Neuronal stem cell (in vitro differentiated cells): ENCODE results near the gene SORCS2.
A peak's percentile ranks its signal among the peaks of the same experiment; 100 is the strongest.

ENCODE experiments used
- DNase-seq: peaks from one replicate; pipeline ENCODE4 v3.0.0-alpha.2; 2013; ENCODE audit warnings: low spot score
- H2AFZ ChIP-seq: one replicate; pipeline ENCODE4 v1.6.1; 2013; ENCODE audit warnings: mild to moderate bottlenecking, low read length, inconsistent platforms
- H2AK5ac ChIP-seq: 2 replicates; pipeline ENCODE4 v1.6.1; 2013; ENCODE audit warnings: low read depth, mild to moderate bottlenecking, inconsistent platforms, low read length, moderate library complexity, mixed read lengths
- H2BK120ac ChIP-seq: 2 replicates; pipeline ENCODE4 v1.6.1; 2013; ENCODE audit warnings: low read depth, mild to moderate bottlenecking, inconsistent platforms, low read length, moderate library complexity, mixed read lengths
- H2BK12ac ChIP-seq: one replicate; pipeline ENCODE4 v1.6.1; 2013; ENCODE audit warnings: low read length, inconsistent platforms
- H2BK15ac ChIP-seq: 2 replicates; pipeline ENCODE4 v1.6.1; 2013; ENCODE audit warnings: mild to moderate bottlenecking, low read length, inconsistent platforms, mixed read lengths
- H2BK5ac ChIP-seq: one replicate; pipeline ENCODE4 v1.6.1; 2013; ENCODE audit warnings: inconsistent platforms, mild to moderate bottlenecking, low read length, moderate library complexity
- H3K14ac ChIP-seq: one replicate; pipeline ENCODE4 v1.6.1; 2013; ENCODE audit warnings: low read length, inconsistent platforms
- H3K18ac ChIP-seq: 2 replicates; pipeline ENCODE4 v1.6.1; 2013; ENCODE audit warnings: low read length, inconsistent platforms
- H3K23ac ChIP-seq: 2 replicates; pipeline ENCODE4 v1.6.1; 2013; ENCODE audit warnings: low read depth, mild to moderate bottlenecking, mixed read lengths, low read length, inconsistent platforms; ENCODE audit not compliant: poor library complexity
- H3K27ac ChIP-seq: replicated peaks from 3 replicates; pipeline ENCODE4 v1.5.1; 2013; ENCODE audit warnings: low read length, inconsistent platforms
- H3K27me3 ChIP-seq, 3 experiments: 2 replicates each; pipeline ENCODE4 v1.6.1; 2013; ENCODE audit warnings: low read length in 3 of 3, mild to moderate bottlenecking in 2 of 3, inconsistent platforms in 1 of 3, low read depth in 1 of 3, mixed read lengths in 1 of 3, moderate library complexity in 1 of 3; ENCODE audit not compliant: control insufficient read depth in 3 of 3, insufficient read depth in 3 of 3
- H3K36me3 ChIP-seq, 2 donors: replicated peaks in 1 of 2; 2 replicates each; pipeline ENCODE4 v1.6.1; 2013; ENCODE audit warnings: low read length in 2 of 2; ENCODE audit not compliant: control insufficient read depth in 2 of 2, insufficient read depth in 2 of 2
- H3K4ac ChIP-seq: 2 replicates; pipeline ENCODE4 v1.6.1; 2013; ENCODE audit warnings: inconsistent platforms, mild to moderate bottlenecking, low read length, moderate library complexity
- H3K4me1 ChIP-seq, 2 donors: 1 replicate in 1 of 2; 2 replicates in 1 of 2; pipeline ENCODE4 v1.6.1; 2013; ENCODE audit warnings: low read length in 2 of 2, low read depth in 1 of 2; ENCODE audit not compliant: control insufficient read depth in 2 of 2, insufficient read depth in 1 of 2
- H3K4me2 ChIP-seq: one replicate; pipeline ENCODE4 v1.6.1; 2013; ENCODE audit warnings: mild to moderate bottlenecking, low read length, inconsistent platforms; ENCODE audit not compliant: insufficient read depth, poor library complexity, severe bottlenecking
- H3K4me3 ChIP-seq, 2 donors: 2 replicates each; pipeline ENCODE4 v1.5.1; 2013; ENCODE audit warnings: low read length in 2 of 2, mild to moderate bottlenecking in 2 of 2, inconsistent platforms in 1 of 2, moderate library complexity in 1 of 2
- H3K79me1 ChIP-seq: one replicate; pipeline ENCODE4 v1.6.1; 2013; ENCODE audit warnings: low read depth, mild to moderate bottlenecking, inconsistent platforms, low read length, moderate library complexity
- H3K9ac ChIP-seq: one replicate; pipeline ENCODE4 v1.6.1; 2013; ENCODE audit warnings: mild to moderate bottlenecking, low read depth, low read length, inconsistent platforms; ENCODE audit not compliant: poor library complexity
- H3K9me3 ChIP-seq, 2 donors: replicated peaks in 1 of 2; 2 replicates each; pipeline versions ENCODE3 to v1.6.1; 2013; ENCODE audit warnings: low read length in 2 of 2, mild to moderate bottlenecking in 2 of 2, inconsistent platforms in 1 of 2, low read depth in 1 of 2, mixed read lengths in 1 of 2, moderate library complexity in 1 of 2; ENCODE audit not compliant: control insufficient read depth in 2 of 2, insufficient read depth in 1 of 2
- H4K8ac ChIP-seq: one replicate; pipeline ENCODE4 v1.6.1; 2013; ENCODE audit warnings: low read depth, mild to moderate bottlenecking, inconsistent platforms, low read length, moderate library complexity
- H4K91ac ChIP-seq: one replicate; pipeline ENCODE4 v1.6.1; 2013; ENCODE audit warnings: low read length, low read depth, mild to moderate bottlenecking, inconsistent platforms; ENCODE audit not compliant: poor library complexity
- WGBS, 2 donors: extraction: QIAGEN DNeasy Blood & Tissue Kit; methylation state at CpG; one replicate each; pipeline ENCODE4 v1.1.7; 2013; ENCODE audit warnings: missing lambda C conversion rate in 2 of 2, mixed read lengths in 1 of 2; ENCODE audit not compliant: insufficient read length in 2 of 2, insufficient replicate concordance in 1 of 2; ENCODE audit errors: extremely low coverage in 2 of 2; 5-methylcytosine and 5-hydroxymethylcytosine counted together

SORCS2 gene

GRCh38 chr4:7569810-7570783 lies 377.8 kb downstream of the SORCS2 start:
- H4K91ac ChIP-seq: no peak overlapping the region
- H3K79me1 ChIP-seq: no peaks in the 10 kb centered on the region
- no peak overlapping the region for H3K4me3 ChIP-seq
- H3K27ac ChIP-seq: no peak overlapping the region
- H3K23ac ChIP-seq: peak overlapping the region; percentile 16
- DNase-seq: no peak
- H2BK15ac ChIP-seq: peak overlapping the region; percentile 56
- H3K4me2 ChIP-seq: no peak overlapping the region
- peak overlapping the region; percentile 88 for H2BK5ac ChIP-seq
- peak overlapping the region; percentile 27 for H3K9ac ChIP-seq
- H3K4me1 ChIP-seq: peaks cover 0 to 24% of the 10 kb centered on the region in 2 donors
- no peak overlapping the region for H2AFZ ChIP-seq
- H3K9me3 ChIP-seq: peaks cover 0 to 5% of the 10 kb centered on the region in 2 donors
- no peaks in the 10 kb centered on the region for H3K36me3 ChIP-seq
- no peak overlapping the region for H4K8ac ChIP-seq
- H2AK5ac ChIP-seq: peak overlapping the region; percentile 38
- peak overlapping the region; percentile 92 for H3K18ac ChIP-seq
- H3K14ac ChIP-seq: no peak overlapping the region
- WGBS, 2 donors: no CpG with 5 or more reads among the region's 25 CpGs
- H2BK12ac ChIP-seq: no peak overlapping the region
- H3K27me3 ChIP-seq: no peaks in the 10 kb centered on the region
- H3K4ac ChIP-seq: no peak overlapping the region
- H2BK120ac ChIP-seq: no peak overlapping the region

- WGBS, 2 donors: no CpG with 5 or more reads among the region's 6 CpGs
- H3K79me1 ChIP-seq: no peaks in the 10 kb centered on the region
- H3K4me1 ChIP-seq: peaks cover 0 to 24% of the 10 kb centered on the region in 2 donors
- no peak overlapping the region for H2BK120ac ChIP-seq
- no peak overlapping the region for H3K18ac ChIP-seq
- no peak overlapping the region for H2BK15ac ChIP-seq
- H3K4me2 ChIP-seq: no peak overlapping the region
- H3K23ac ChIP-seq: peak overlapping the region; percentile 18
- peak overlapping the region; percentile 66 for H2AK5ac ChIP-seq
- H3K4ac ChIP-seq: no peak overlapping the region
- peak overlapping the region; percentile 73 for H3K14ac ChIP-seq
- no peak overlapping the region for H2BK12ac ChIP-seq
- no peak overlapping the region for H3K4me3 ChIP-seq
- no peak overlapping the region for H4K8ac ChIP-seq
- H3K9me3 ChIP-seq: peaks cover 0 to 4% of the 10 kb centered on the region in 2 donors
- no peak for DNase-seq
- H3K36me3 ChIP-seq: no peaks in the 10 kb centered on the region
- H3K9ac ChIP-seq: peak overlapping the region; percentile 31
- no peak overlapping the region for H2AFZ ChIP-seq
- H3K27me3 ChIP-seq: no peaks in the 10 kb centered on the region
- H4K91ac ChIP-seq: no peak overlapping the region
- H2BK5ac ChIP-seq: no peak overlapping the region
- H3K27ac ChIP-seq: no peak overlapping the region
Observed at GRCh38 chr4:7571001-7571400, 378.7 kb downstream of the SORCS2 start.

- no peak overlapping the region for H3K27ac ChIP-seq
- H3K4ac ChIP-seq: no peak overlapping the region
- H2BK15ac ChIP-seq: peak overlapping the region; percentile 44
- H3K23ac ChIP-seq: peak overlapping the region; percentile 45
- H3K4me1 ChIP-seq: peaks cover 0 to 24% of the 10 kb centered on the region in 2 donors
- no peak overlapping the region for H2AK5ac ChIP-seq
- no peak overlapping the region for H2BK5ac ChIP-seq
- H3K14ac ChIP-seq: no peak overlapping the region
- H4K8ac ChIP-seq: no peak overlapping the region
- no peak overlapping the region for H3K18ac ChIP-seq
- H3K9ac ChIP-seq: peak overlapping the region; percentile 2
- no peak overlapping the region for H4K91ac ChIP-seq
- H3K79me1 ChIP-seq: no peaks in the 10 kb centered on the region
- H3K27me3 ChIP-seq: no peaks in the 10 kb centered on the region
- H2AFZ ChIP-seq: no peak overlapping the region
- H2BK120ac ChIP-seq: no peak overlapping the region
- H3K4me2 ChIP-seq: no peak overlapping the region
- DNase-seq: no peak
- no peaks in the 10 kb centered on the region for H3K36me3 ChIP-seq
- WGBS, 2 donors: no CpG with 5 or more reads among the region's 12 CpGs
- H3K4me3 ChIP-seq: no peak overlapping the region
- no peak overlapping the region for H2BK12ac ChIP-seq
- peaks cover 2 to 9% of the 10 kb centered on the region in 2 donors for H3K9me3 ChIP-seq
Observed at GRCh38 chr4:7571701-7572100, 379.4 kb downstream of the SORCS2 start.

GRCh38 chr4:7572894-7573293 lies 380.6 kb downstream of the SORCS2 start:
- Histone ChIP-seq H3K79me1 (no peaks in the 10 kb centered on the region), H3K9ac (no peak overlapping the region), H4K91ac (no peak overlapping the region), H3K27ac (no peak overlapping the region), H2AK5ac (no peak overlapping the region), H3K27me3 (no peaks in the 10 kb centered on the region), H3K9me3 (peaks cover 3 to 15% of the 10 kb centered on the region in 2 donors), H3K4me1 (peaks cover 0 to 24% of the 10 kb centered on the region in 2 donors), H2BK12ac (no peak overlapping the region), H3K18ac (no peak overlapping the region), H3K4ac (no peak overlapping the region), H3K36me3 (no peaks in the 10 kb centered on the region), H3K14ac (no peak overlapping the region), H4K8ac (no peak overlapping the region), H2BK15ac (no peak overlapping the region), H2BK120ac (no peak overlapping the region), H3K23ac (no peak overlapping the region), H2BK5ac (no peak overlapping the region), H3K4me3 (no peak overlapping the region), H3K4me2 (no peak overlapping the region), H2AFZ (no peak overlapping the region)
- DNase-seq: no peak
- no CpG with 5 or more reads among the region's 7 CpGs for WGBS, 2 donors
